HG03520 (cell line): ENCODE data around the gene PRKAR1A.
"Not testable (repeated sequence)": the region's sequence is repeated elsewhere in the genome, so short reads cannot be mapped to it uniquely, and the experiment has no call there.

Experiments used
- ATAC-seq: cut with Tn5 transposase; IDR thresholded peaks from one replicate; pipeline ENCODE4 v1.9.1; 2021; ENCODE audit warnings: mild to moderate bottlenecking, moderate library complexity; ENCODE audit not compliant: unreplicated experiment

PRKAR1A gene

GRCh38 chr17:68509141-68510057 lies 2.8 kb upstream of the PRKAR1A start:
- ATAC-seq = no peak

GRCh38 chr17:68511254-68511670 lies 968 bp upstream of the PRKAR1A start:
- no peak for ATAC-seq

- peak; percentile 38 for ATAC-seq
Measured at GRCh38 chr17:68511671-68512246, 471 bp upstream of the PRKAR1A start.

DNA sequence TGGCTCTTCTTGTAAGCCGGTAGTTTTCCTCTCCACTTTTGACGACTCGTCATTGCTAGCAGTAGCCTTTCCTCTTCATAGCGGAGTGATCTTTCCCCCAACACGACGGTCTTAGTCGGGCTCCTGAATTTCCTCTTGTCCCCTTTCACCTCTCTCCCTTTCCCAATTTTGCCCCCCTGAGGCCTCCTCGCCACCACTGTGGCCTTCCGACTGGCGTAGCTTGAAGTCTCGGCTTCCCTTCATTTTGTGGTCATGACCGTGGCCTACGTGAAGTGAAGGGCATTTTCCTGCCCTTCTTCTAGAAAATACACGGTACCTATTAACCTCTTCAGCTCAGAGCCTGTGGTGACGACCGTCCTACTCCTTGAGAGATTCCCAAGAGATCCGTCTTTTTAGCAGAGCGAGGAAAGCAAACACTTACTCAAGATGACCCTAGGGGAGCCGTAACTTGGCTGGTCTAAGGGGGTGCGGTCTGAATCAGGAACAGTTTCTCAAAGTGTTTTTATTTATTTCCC lies 787 bp downstream of the PRKAR1A start:
- no peak for ATAC-seq

GRCh38 chr17:68513932-68514331 lies 1.7 kb downstream of the PRKAR1A start:
- ATAC-seq = no peak

DNA sequence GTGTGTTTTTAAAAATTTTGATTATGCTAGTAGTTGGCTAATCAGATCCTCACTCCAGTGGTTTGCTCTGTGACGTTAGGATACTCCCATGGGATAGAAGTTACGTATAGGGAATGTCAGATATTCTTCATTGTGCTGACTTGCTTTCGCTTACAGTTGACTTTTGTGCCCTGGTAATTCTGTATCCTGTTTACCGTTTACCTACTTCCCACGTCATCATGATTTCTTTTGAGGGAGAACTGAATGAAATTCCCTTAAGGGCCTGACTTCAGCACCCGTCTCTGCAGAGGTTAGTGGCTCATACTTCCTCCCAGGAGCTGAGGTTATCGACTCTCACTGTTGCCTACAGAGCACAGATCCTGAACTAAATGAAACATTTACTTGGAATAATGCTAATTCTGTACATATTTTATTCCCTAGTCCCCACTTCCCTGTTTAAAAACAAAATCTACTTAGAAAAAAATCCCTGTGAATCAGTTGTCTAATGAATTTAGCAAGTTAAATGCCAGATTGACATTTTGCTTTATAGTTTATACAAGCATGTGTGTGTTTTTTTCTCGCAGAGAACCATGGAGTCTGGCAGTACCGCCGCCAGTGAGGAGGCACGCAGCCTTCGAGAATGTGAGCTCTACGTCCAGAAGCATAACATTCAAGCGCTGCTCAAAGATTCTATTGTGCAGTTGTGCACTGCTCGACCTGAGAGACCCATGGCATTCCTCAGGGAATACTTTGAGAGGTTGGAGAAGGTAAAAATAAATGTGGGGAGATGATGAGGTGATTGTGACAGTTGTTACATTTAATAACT lies 2.8 kb downstream of the PRKAR1A start:
- no peak for ATAC-seq

- ATAC-seq = no peak
Measured at GRCh38 chr17:68516732-68517131, 4.5 kb downstream of the PRKAR1A start.

DNA sequence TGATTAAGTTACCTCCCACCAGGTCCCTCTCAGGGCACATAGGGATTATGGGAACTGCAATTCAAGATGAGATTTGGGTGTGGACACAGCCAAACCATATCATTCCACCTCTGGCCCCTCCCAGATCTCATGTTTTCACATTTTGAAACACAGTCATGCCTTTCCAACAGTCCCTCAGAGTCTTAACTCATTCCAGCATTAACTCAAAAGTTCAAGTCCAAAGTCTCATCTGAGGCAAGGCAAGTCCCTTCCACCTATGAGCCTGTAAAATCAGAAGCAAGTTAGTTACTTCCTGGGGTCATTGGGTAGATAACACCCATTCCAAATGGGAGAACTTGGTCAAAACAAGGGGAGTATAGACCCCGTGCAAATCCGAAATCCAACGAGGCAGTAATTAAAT lies 5.4 kb downstream of the PRKAR1A start:
- not testable (repeated sequence) for ATAC-seq

DNA sequence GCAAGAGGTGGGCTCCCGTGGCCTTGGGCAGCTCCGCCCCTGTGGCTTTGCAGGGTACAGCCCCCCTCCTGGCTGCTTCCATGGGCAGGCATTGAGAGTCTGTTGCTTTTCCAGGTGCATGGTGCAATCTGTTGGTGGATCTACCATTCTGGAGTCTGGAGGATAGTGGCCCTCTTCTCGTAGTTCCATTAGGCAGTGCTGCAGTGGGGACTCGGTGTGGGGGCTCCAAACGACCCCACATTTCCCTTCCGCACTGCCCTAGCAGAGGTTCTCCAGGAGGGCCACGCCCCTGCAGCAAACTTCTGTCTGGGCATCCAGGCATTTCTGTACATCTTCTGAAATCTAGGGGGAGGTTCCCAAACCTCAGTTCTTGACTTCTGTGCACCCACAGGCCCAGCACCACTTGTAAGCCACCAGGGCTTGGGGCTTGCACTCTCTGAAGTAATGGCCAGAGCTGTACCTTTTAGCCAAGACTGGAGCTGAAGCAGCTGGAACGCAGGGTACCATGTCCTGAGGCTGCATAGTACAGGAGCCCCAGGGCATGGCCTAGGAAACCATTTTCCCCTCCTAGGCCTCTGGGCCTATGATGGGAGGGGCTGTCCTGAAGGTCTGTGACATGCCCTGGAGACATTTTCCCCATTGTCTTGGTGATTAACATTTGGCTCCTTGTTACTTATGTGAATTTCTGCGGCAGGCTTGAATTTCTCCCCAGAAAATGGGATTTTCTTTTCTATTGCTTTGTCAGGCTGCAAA lies 6.0 kb downstream of the PRKAR1A start:
- ATAC-seq = no peak

DNA sequence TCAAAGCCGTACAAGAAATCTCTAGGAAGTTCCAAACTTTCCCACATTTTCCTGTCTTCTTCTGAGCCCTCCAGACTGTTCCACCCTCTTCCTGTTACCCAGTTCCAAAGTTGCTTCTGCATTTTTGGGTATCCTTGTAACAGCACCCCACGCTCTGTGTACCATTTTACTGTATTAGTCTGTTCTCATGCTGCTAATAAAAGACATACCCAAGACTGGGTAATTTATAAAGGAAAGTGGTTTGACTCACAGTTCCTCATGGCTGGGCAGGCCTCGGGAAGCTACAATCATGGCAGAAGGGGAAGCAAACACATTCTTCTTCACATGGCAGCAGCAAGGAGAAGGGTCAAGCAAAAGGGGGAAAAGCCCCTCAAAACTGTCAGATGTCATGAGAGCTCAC lies 6.8 kb downstream of the PRKAR1A start:
- ATAC-seq = not testable (repeated sequence)

DNA sequence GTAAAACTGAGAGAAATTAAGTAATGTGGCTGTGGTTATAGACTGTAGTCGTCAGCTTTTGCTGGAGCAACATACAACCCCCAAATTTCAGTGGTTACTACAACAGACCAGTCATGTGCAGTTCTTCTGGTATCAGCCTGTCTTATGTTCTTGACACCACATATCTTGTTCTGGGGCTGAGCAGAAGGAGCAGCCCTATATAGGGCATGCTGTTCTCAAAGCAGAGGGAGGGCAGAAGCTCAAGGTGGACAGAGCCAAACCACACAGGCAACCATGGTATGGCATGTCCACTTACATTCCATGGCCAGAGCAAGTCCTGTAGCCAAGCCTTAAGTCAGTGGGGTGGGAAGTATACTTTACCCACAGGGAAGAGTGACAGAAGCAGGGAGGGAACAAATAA lies 7.7 kb downstream of the PRKAR1A start:
- no peak for ATAC-seq

GRCh38 chr17:68522266-68522665 lies 10.0 kb downstream of the PRKAR1A start:
- no peak for ATAC-seq

GRCh38 chr17:68526548-68526947 lies 14.3 kb downstream of the PRKAR1A start:
- ATAC-seq = no peak

GRCh38 chr17:68527314-68527713 lies 15.1 kb downstream of the PRKAR1A start:
- no peak for ATAC-seq

GRCh38 chr17:68531252-68531651 lies 19.0 kb downstream of the PRKAR1A start:
- ATAC-seq = no peak

DNA sequence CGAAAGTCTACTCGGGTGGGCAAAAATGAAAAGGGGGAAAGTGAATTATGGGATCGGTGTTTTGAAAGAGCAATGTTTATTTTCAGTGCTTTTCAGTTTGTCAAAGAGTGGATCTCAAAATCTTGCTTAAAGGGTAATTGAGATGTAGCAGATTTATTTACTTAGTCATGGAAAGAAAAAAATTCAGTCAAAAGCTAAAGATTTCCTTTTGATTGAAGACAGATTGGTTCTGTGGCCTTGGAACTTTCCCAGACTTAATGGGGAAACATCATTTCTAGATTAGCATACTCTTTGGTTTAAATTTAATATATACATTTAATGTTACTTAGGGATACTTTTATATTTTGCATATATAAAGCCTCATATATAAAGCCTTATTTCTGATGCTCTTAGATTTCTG lies 20.6 kb downstream of the PRKAR1A start:
- ATAC-seq = no peak

GRCh38 chr17:68533887-68534694 lies 21.9 kb downstream of the PRKAR1A start:
- no peak for ATAC-seq

DNA sequence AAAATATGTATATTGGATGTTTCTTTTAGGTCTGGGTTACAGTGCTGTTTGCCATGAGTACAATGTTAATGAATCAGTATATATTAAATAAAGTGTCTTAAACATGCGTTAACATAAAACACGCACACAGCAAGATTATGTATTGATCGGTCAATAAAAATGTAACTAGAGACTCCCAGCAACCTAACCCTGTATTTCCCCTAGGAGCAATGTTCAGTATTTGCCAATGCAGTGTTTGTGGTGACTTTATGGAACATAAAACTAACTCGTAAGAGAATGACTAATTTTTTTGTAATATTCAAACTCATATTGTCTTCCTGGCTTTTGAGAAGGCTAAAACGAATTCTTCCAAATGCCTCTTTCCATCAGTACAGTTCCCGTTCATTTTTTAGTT lies 22.5 kb downstream of the PRKAR1A start:
- ATAC-seq = no peak

DNA sequence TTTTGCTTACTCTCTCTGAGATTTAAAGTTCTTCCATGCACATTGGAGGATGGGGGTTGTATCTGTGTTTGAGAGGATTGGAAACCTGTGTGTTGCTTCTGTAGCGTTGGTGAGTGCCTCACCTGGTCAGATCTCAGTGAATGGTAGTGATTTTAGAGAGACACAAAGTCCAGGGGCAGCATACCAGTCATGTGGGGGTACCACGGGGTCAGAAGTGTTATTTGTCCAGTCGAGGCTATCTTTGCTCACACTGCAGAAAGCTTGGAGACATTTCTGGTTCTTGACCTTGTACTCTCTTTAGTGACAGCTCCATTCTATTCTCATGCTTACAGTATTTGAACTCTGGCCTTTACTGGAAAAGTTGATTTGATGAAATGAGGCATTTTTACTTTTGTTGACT lies 23.7 kb downstream of the PRKAR1A start:
- no peak for ATAC-seq
